Transverse colon (tissue), 4 donors: ENCODE measurements around the gene CCND2.
A peak's percentile ranks its signal among the peaks of the same experiment; 100 is the strongest.

Source experiments
- CTCF ChIP-seq, 5 experiments: fragments of 200-600 bp in 3 of 5; fragments of 450-650 bp in 2 of 5; sonication (generic) in 3 of 5; IDR thresholded peaks; 1 replicate in 2 of 5; 2 replicates in 3 of 5; pipeline ENCODE4 v1.5.1; 2016 to 2017; ENCODE audit warnings: antibody characterized with exemption in 5 of 5, inconsistent platforms in 3 of 5, mild to moderate bottlenecking in 2 of 5, moderate library complexity in 1 of 5
- POLR2A ChIP-seq: fragments of 450-650 bp; IDR thresholded peaks from one replicate; pipeline ENCODE4 v1.6.1; 2016; ENCODE audit warnings: antibody characterized with exemption, mild to moderate bottlenecking, moderate library complexity
- POLR2AphosphoS5 ChIP-seq, 3 donors: sonication (generic); formaldehyde crosslinking; IDR thresholded peaks; one replicate each; pipeline ENCODE4 v1.6.1; 2016; ENCODE audit warnings: antibody characterized with exemption in 3 of 3

- TF ChIP-seq CTCF (IDR thresholded peaks at IDR 0.05) (no peak), POLR2AphosphoS5 (IDR thresholded peaks at IDR 0.05) (peak in 2 of 3 donors; percentile 8 to 16), POLR2A (no peak)
Observed at GRCh38 chr12:4275870-4276301, 2.3 kb downstream of the CCND2 start.
